Measurements from ENCODE around the gene ADK. TPM values are rescaled to one million over a fixed set of nuclear protein-coding genes. Genes with fewer than 3 reads are reported as not detected.
"Not testable (repeated sequence)": the region's sequence is repeated elsewhere in the genome, so short reads cannot be mapped to it uniquely, and the experiment has no call there.

The ADK gene
- total RNA-seq, 4 donors from 2014 or later = 62.1 to 84.7 (median 74.4) TPM

- H3K27me3 ChIP-seq = no peaks in the 10 kb centered on the region
- no peak for TF ChIP-seq CTCF (IDR thresholded peaks at IDR 0.05)
- TF ChIP-seq POLR2A (IDR thresholded peaks at IDR 0.05) = no peak
- no peaks in the 10 kb centered on the region for H3K4me1 ChIP-seq
- H3K4me3 ChIP-seq (replicated peaks in 1 of 3) = no peak overlapping the region
- no peaks in the 10 kb centered on the region for H3K9me3 ChIP-seq
- no peak for DNase-seq
- WGBS, 2 donors = 83 to 87% methylated on average over 1 of the region's 1 CpG
- H3K27ac ChIP-seq = no peak overlapping the region
- no peaks in the 10 kb centered on the region for H3K36me3 ChIP-seq
- intact Hi-C loops (cut with DNase I) = no loop called here
Measured at GRCh38 chr10:74575912-74576311, 424.9 kb downstream of the ADK start.

GRCh38 chr10:74576586-74576985 is 425.6 kb downstream of the ADK start:
- no peak for TF ChIP-seq CTCF (IDR thresholded peaks at IDR 0.05)
- TF ChIP-seq POLR2A (IDR thresholded peaks at IDR 0.05) = no peak
- no peak overlapping the region for H3K27ac ChIP-seq
- no peaks in the 10 kb centered on the region for H3K9me3 ChIP-seq
- H3K27me3 ChIP-seq = no peaks in the 10 kb centered on the region
- no peak overlapping the region for H3K4me3 ChIP-seq (replicated peaks in 1 of 3)
- DNase-seq = no peak
- 92 to 96% methylated on average over 3 of the region's 3 CpGs for WGBS, 2 donors
- no peaks in the 10 kb centered on the region for H3K36me3 ChIP-seq
- intact Hi-C loops (cut with DNase I) = no loop called here
- no peaks in the 10 kb centered on the region for H3K4me1 ChIP-seq

- H3K27ac ChIP-seq; DNase-seq; H3K4me3 ChIP-seq (replicated peaks in 1 of 3); H3K36me3 ChIP-seq; H3K27me3 ChIP-seq; intact Hi-C loops (cut with DNase I); H3K9me3 ChIP-seq: not testable (repeated sequence)
- peaks cover 10% of the 10 kb centered on the region in 2 donors for H3K4me1 ChIP-seq
- 92 to 94% methylated on average over 2 of the region's 2 CpGs for WGBS, 2 donors
Measured at GRCh38 chr10:74580438-74580837, 429.4 kb downstream of the ADK start.

GRCh38 chr10:74582566-74582965 is 431.5 kb downstream of the ADK start:
- H3K4me1 ChIP-seq = peaks cover 29 to 31% of the 10 kb centered on the region in 2 donors

GRCh38 chr10:74585231-74586087 is 434.4 kb downstream of the ADK start:
- H3K27ac ChIP-seq = peak overlapping the region; percentile 84 to 95 (median 89)
- no peak for TF ChIP-seq CTCF (IDR thresholded peaks at IDR 0.05)
- peak in 1 of 2 donors; percentile 16 for TF ChIP-seq POLR2A (IDR thresholded peaks at IDR 0.05)
- no peaks in the 10 kb centered on the region for H3K9me3 ChIP-seq
- H3K4me3 ChIP-seq (replicated peaks in 1 of 3) = no peak overlapping the region
- peak; percentile 40 to 68 for DNase-seq
- peaks cover 55 to 56% of the 10 kb centered on the region in 2 donors for H3K4me1 ChIP-seq
- no peaks in the 10 kb centered on the region for H3K36me3 ChIP-seq
- intact Hi-C loops (cut with DNase I) = no loop called here
- WGBS, 2 donors = 6 to 10% methylated on average over 8 of the region's 8 CpGs
- no peaks in the 10 kb centered on the region for H3K27me3 ChIP-seq

More at GRCh38 chr10:74582566-74582965, 431.5 kb downstream of the ADK start:
- Histone ChIP-seq H3K4me3 (replicated peaks in 1 of 3) (no peak overlapping the region), H3K27ac (no peak overlapping the region), H3K27me3 (no peaks in the 10 kb centered on the region), H3K9me3 (no peaks in the 10 kb centered on the region), H3K36me3 (no peaks in the 10 kb centered on the region)
- no peak for DNase-seq
- no peak for TF ChIP-seq CTCF (IDR thresholded peaks at IDR 0.05)
- no peak for TF ChIP-seq POLR2A (IDR thresholded peaks at IDR 0.05)
- intact Hi-C loops (cut with DNase I) = no loop called here
- 88 to 93% methylated on average over 1 of the region's 1 CpG for WGBS, 2 donors

All from thyroid gland (tissue), 4 donors.